CD4-positive, alpha-beta memory T cell (primary cell): ENCODE measurements around the gene KNCN. TPM values are rescaled to one million over a fixed set of nuclear protein-coding genes. Genes with fewer than 3 reads are reported as not detected.

Experiments
- CTCF ChIA-PET: fragments of 350-600 bp; sonication (Branson Sonifier 250); formaldehyde crosslinking; loops from one replicate; lab custom pipeline; 2021; ENCODE audit warnings: inconsistent platforms; ENCODE audit not compliant: partially characterized antibody; lab: Charles Lee
- POLR2A ChIA-PET: fragments of 350-600 bp; sonication (Branson Sonifier 250); formaldehyde crosslinking; loops from one replicate; lab custom pipeline; 2021; ENCODE audit not compliant: partially characterized antibody; lab: Charles Lee
- DNase-seq, 5 donors: peaks; one replicate each; pipeline versions ENCODE4 v3.0.0 to v3.0.0-alpha.2; 2020 to 2022; ENCODE audit warnings: mixed read lengths in 1 of 5
- H3K27ac ChIP-seq: one replicate; pipeline ENCODE4 v1.7.0; 2013; ENCODE audit warnings: low read depth, low read length
- H3K27me3 ChIP-seq: 2 replicates; pipeline ENCODE4 v1.7.0; 2013; ENCODE audit warnings: mild to moderate bottlenecking, low read length, moderate library complexity; ENCODE audit not compliant: insufficient read depth
- H3K36me3 ChIP-seq: 2 replicates; pipeline ENCODE4 v1.7.0; 2013; ENCODE audit warnings: mild to moderate bottlenecking, low read length, moderate library complexity; ENCODE audit not compliant: insufficient read depth
- H3K4me1 ChIP-seq: 2 replicates; pipeline ENCODE4 v1.7.0; 2013; ENCODE audit warnings: mild to moderate bottlenecking, low read length, moderate library complexity; ENCODE audit not compliant: insufficient read depth
- H3K4me3 ChIP-seq, 2 donors: one replicate each; pipeline ENCODE4 v1.7.0; 2013; ENCODE audit warnings: low read length in 2 of 2, mild to moderate bottlenecking in 1 of 2
- H3K9me3 ChIP-seq, 2 donors: one replicate each; pipeline ENCODE4 v1.7.0; 2013; ENCODE audit warnings: low read length in 2 of 2, control low read depth in 1 of 2; ENCODE audit not compliant: control insufficient read depth in 1 of 2
- H3K27ac Mint-ChIP-seq, 7 donors: one replicate each; pipeline ENCODE4 v1.8.0; 2020 to 2021; ENCODE audit warnings: mixed read lengths in 7 of 7, mild to moderate bottlenecking in 6 of 7, inconsistent platforms in 3 of 7, moderate library complexity in 3 of 7
- H3K27me3 Mint-ChIP-seq, 2 donors: one replicate each; pipeline ENCODE4 v1.8.0; 2020 to 2021; ENCODE audit warnings: mixed read lengths in 2 of 2
- H3K36me3 Mint-ChIP-seq, 2 donors: one replicate each; pipeline ENCODE4 v1.8.0; 2020 to 2021; ENCODE audit warnings: mixed read lengths in 2 of 2, inconsistent platforms in 1 of 2, mild to moderate bottlenecking in 1 of 2
- H3K4me1 Mint-ChIP-seq, 4 donors: one replicate each; pipeline ENCODE4 v1.8.0; 2020 to 2021; ENCODE audit warnings: mixed read lengths in 4 of 4, mild to moderate bottlenecking in 1 of 4
- H3K4me3 Mint-ChIP-seq, 8 donors: one replicate each; pipeline ENCODE4 v1.8.0; 2020 to 2021; ENCODE audit warnings: mixed read lengths in 8 of 8, mild to moderate bottlenecking in 7 of 8, moderate library complexity in 6 of 8, inconsistent platforms in 3 of 8
- H3K9me3 Mint-ChIP-seq, 8 donors: one replicate each; pipeline ENCODE4 v1.8.0; 2020 to 2021; ENCODE audit warnings: mixed read lengths in 8 of 8, mild to moderate bottlenecking in 5 of 8, inconsistent platforms in 3 of 8, moderate library complexity in 1 of 8
- intact Hi-C: fragments of 100-400 bp; cut with micrococcal nuclease; formaldehyde crosslinking; loops from one replicate; pipeline ENCODE4 v1.15.1; 2023
- polyA plus RNA-seq, 2 donors: library from polyadenylated mRNA; unstranded; fragments of 300-500 nt; fragmentation: Illumina TruSeq; gene quantifications; one replicate each; pipeline ENCODE4 v1.2.3, GENCODE V29; 2021
- total RNA-seq, 2 experiments: library from RNA; stranded (reverse); gene quantifications; one replicate each; pipeline ENCODE4 v1.2.3, GENCODE V29; 2021

Gene KNCN
- total and polyA plus RNA-seq, 4 experiments from 2014 or later, result not detected

DNA sequence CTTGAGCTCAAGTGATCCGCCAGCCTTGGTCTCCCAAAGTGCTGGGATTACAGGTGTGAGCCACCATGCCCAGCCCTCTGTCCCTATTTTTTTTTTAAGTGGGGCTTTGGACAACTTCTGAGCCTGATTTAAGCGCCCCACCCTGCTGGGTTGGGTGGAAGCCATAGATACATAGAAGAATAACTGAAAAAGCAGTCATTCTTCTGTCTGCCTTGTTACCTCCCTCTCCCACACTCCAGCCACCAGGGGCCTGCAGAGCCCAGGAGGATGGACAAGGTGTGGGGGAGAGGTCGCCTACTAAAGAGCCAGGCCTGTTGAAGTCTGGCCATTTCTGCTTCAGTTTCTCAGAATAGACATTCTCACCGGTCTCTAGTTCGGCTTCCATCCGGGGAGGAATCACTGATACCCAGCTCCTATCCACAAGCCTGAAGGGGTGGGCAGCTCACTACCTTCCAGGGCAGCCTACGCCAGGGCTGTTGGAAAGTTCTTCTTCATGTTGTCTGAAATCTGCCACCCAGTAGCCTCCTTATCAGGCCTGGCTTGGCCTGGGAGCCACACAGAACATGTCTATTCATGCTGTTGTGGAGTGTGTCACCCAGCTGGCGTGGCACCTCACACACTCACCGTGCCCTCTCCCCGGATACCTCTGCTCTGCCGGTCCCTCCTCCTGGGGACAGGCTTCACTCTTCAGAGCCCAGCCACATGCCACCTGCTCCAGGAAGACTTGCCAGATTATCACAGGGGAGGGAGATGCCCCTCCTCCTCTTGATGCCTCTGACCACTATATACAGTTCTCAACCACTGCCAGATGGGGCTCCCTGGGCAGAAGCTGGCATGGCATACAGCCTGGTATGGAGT lies 27.7 kb downstream of the KNCN start:
- no peak for DNase-seq

DNA sequence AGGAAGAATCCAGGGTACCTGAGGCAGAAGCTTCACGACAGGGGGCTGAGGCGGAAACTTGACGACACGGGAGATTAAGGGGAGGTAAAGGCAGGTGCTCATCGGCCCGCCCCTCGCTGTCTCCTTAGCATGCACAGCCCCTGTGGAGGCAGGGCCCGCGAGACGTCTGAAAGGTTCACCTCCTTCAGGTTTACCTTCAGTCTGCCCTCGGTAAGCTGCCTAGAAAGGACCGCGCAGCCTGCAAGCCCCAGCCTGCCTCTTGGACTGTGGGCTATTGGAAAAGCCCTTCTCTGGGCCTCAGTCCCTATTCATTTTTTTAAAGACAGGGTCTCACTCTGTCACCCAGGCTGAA lies 28.5 kb downstream of the KNCN start:
- Histone ChIP-seq H3K9me3 (no peaks in the 10 kb centered on the region), H3K27ac (no peak overlapping the region), H3K4me1 (peaks cover 5% of the 10 kb centered on the region), H3K4me3 (no peak overlapping the region), H3K27me3 (no peaks in the 10 kb centered on the region), H3K36me3 (no peaks in the 10 kb centered on the region)
- CTCF ChIA-PET, result interaction anchor here (1.1 to 1.5 kb wide), 4 partner anchors 10 to 81 kb away, joined by 3 to 5 read pairs (median 4); no protein-coding TSS in a partner anchor
- DNase-seq, result no peak
- POLR2A ChIA-PET, result interaction anchor here (0.7 kb wide), 1 partner anchor 15 kb away, joined by 3 read pairs; no protein-coding TSS in a partner anchor
- intact Hi-C loops, result no loop called here
- Mint-ChIP-seq H3K27ac (no peak overlapping the region), H3K27me3 (peaks cover 13 to 18% of the 10 kb centered on the region in 2 donors), H3K4me3 (no peak overlapping the region), H3K36me3 (no peaks in the 10 kb centered on the region), H3K9me3 (no peaks in the 10 kb centered on the region), H3K4me1 (peaks cover 1 to 10% (median 4%) of the 10 kb centered on the region in 4 donors)

More for the DNA sequence above, 27.7 kb downstream of the KNCN start:
- intact Hi-C loops, result no loop called here
- Histone ChIP-seq H3K9me3 (no peaks in the 10 kb centered on the region), H3K27me3 (no peaks in the 10 kb centered on the region), H3K36me3 (no peaks in the 10 kb centered on the region), H3K4me3 (no peak overlapping the region), H3K27ac (no peak overlapping the region), H3K4me1 (peaks cover 5% of the 10 kb centered on the region)
- ChIA-PET CTCF (interaction anchor here (1.1 to 1.5 kb wide), 2 partner anchors 16 to 82 kb away, joined by 3 to 4 read pairs; no protein-coding TSS in a partner anchor), POLR2A (no interaction called here)
- Mint-ChIP-seq H3K27ac (no peak overlapping the region), H3K9me3 (no peaks in the 10 kb centered on the region), H3K27me3 (peaks cover 13 to 23% of the 10 kb centered on the region in 2 donors), H3K4me1 (peaks cover 6 to 10% (median 9%) of the 10 kb centered on the region in 4 donors), H3K36me3 (no peaks in the 10 kb centered on the region), H3K4me3 (no peak overlapping the region)

DNA sequence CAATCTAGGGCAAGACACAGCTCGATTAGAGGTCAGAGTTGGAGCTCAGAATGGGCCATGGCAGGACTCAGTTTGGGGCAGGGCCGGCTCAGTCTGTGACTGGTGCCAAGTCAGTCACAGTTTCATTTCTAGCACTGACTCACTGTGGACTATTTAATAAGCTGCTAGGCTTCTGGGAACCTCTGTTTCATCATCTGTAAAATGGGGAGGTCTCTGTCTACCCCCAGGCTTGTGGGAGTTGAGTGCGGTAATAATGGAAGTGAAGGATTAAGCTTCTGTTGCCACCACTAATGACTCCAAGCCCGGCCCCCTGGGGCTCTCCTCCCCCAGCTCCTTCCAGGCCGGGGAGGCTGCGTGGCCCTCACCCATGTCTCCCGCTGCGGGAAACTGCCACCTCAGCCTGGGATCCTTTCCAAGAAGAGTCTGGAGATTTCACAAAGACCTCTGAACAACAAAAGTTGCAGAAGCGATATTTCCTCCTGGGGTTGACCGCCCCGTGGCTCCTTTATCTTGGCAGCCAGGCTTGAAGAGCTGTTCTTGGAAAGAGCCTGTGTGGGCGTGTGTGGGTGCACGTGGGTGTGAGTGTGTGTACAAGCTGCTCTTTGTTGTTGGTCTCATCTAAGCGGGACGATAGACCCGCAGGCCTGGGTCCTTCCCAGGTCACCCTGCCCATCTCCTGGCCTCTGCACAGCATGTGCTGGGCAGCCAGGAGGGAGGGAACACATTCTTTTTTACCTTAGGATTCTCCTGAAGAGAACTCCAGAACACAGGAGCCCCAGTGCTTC lies 29.1 kb downstream of the KNCN start:
- Histone ChIP-seq H3K4me1 (peaks cover 5% of the 10 kb centered on the region), H3K4me3 (no peak overlapping the region), H3K27me3 (no peaks in the 10 kb centered on the region), H3K27ac (no peak overlapping the region), H3K9me3 (no peaks in the 10 kb centered on the region), H3K36me3 (no peaks in the 10 kb centered on the region)
- H3K9me3 Mint-ChIP-seq, result no peaks in the 10 kb centered on the region
- ChIA-PET CTCF (interaction anchor here (1.1 to 1.5 kb wide), 4 partner anchors 11 to 80 kb away, joined by 3 to 5 read pairs (median 4); no protein-coding TSS in a partner anchor), POLR2A (interaction anchor here (0.7 kb wide), 1 partner anchor 16 kb away, joined by 3 read pairs; no protein-coding TSS in a partner anchor)
- intact Hi-C loops, result no loop called here
- H3K4me3 Mint-ChIP-seq, result peak overlapping the region in 1 of 8 donors; percentile 66
- peak overlapping the region in 1 of 7 donors; percentile 38 for H3K27ac Mint-ChIP-seq
- peaks cover 12 to 18% of the 10 kb centered on the region in 2 donors for H3K27me3 Mint-ChIP-seq
- no peaks in the 10 kb centered on the region for H3K36me3 Mint-ChIP-seq
- peaks cover 0 to 10% (median 4%) of the 10 kb centered on the region in 4 donors for H3K4me1 Mint-ChIP-seq
- DNase-seq, result no peak

DNA sequence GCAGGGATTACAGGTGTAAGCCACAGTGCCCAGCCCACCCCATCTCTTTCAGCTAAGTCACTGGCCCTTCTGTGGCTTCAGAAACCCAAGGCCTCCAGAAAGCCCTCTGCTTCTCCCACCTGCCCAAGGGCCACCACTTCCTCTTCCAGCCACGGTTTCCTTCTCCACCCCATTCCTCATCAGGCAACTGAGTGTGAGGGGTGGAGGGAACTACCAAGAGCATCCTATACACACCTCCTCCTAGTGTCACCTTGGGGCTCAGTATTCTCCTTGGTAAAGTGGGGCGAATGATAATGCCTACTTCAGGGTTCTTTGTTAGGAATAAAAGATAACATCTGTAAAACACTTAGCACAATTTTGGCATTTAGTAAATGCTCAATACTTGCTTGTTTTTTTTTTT lies 30.0 kb downstream of the KNCN start:
- no peak for DNase-seq
- Histone ChIP-seq H3K4me3 (no peak overlapping the region), H3K27me3 (no peaks in the 10 kb centered on the region), H3K27ac (no peak overlapping the region), H3K9me3 (no peaks in the 10 kb centered on the region), H3K4me1 (peaks cover 5% of the 10 kb centered on the region), H3K36me3 (no peaks in the 10 kb centered on the region)
- Mint-ChIP-seq H3K36me3 (no peaks in the 10 kb centered on the region), H3K4me3 (no peak overlapping the region), H3K9me3 (no peaks in the 10 kb centered on the region), H3K4me1 (peaks cover 4 to 10% (median 5%) of the 10 kb centered on the region in 4 donors), H3K27me3 (peaks cover 16 to 27% of the 10 kb centered on the region in 2 donors), H3K27ac (no peak overlapping the region)
- intact Hi-C loops, result no loop called here
- CTCF ChIA-PET, result interaction anchor here (1.4 to 1.8 kb wide), 2 partner anchors 8 to 12 kb away, joined by 4 to 5 read pairs; no protein-coding TSS in a partner anchor
- POLR2A ChIA-PET, result no interaction called here

DNA sequence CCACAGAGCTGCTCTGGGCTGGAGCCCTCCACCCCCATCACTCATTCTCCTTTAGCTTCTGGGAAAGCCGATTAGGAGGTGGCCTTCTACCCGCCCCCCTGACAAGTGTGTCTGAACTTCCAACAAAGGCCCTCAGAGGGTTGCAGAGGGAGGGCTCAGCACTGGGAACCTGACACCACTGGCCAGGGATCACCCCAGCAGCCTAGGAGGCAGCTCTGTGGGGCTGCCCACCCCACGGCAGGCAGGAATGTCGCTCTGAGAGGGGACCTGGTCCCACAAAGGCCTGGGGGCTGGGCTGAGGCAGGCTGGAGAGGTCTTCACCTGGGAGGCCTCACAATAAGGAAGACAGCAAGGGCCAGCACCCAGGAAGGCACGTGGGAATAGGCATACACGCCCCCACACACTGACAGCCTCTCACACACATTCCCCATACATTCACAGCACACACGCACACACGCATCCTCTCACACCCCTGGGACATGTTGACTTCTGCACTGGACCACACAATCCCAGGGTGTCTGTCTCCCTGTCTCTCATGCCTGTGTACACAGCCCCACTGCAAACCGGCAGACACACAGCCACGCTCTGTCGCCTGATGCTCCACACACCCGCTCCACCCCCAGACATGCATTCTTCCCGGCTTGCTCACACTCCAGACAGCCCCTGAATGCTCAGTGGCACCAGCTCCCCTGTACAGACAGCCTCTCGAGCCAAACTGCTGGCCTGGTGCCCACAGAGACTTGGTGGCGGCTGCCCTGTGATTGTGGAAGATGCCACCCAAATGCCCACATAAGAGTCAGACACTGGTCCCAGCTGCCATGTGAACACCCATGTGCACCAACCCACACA lies 31.2 kb downstream of the KNCN start:
- no peaks in the 10 kb centered on the region for H3K36me3 Mint-ChIP-seq
- H3K4me1 Mint-ChIP-seq, result peaks cover 4 to 10% (median 5%) of the 10 kb centered on the region in 4 donors
- ChIA-PET POLR2A (no interaction called here), CTCF (interaction anchor here (0.6 to 1.8 kb wide), 2 partner anchors 9 to 73 kb away, joined by 3 to 5 read pairs; no protein-coding TSS in a partner anchor)
- Histone ChIP-seq H3K9me3 (no peaks in the 10 kb centered on the region), H3K27ac (no peak overlapping the region), H3K4me3 (no peak overlapping the region), H3K27me3 (no peaks in the 10 kb centered on the region), H3K36me3 (no peaks in the 10 kb centered on the region), H3K4me1 (peaks cover 5% of the 10 kb centered on the region)
- no peak overlapping the region for H3K4me3 Mint-ChIP-seq
- peaks cover 22 to 29% of the 10 kb centered on the region in 2 donors for H3K27me3 Mint-ChIP-seq
- intact Hi-C loops, result no loop called here
- H3K9me3 Mint-ChIP-seq, result no peaks in the 10 kb centered on the region
- H3K27ac Mint-ChIP-seq, result no peak overlapping the region
- DNase-seq, result no peak

DNA sequence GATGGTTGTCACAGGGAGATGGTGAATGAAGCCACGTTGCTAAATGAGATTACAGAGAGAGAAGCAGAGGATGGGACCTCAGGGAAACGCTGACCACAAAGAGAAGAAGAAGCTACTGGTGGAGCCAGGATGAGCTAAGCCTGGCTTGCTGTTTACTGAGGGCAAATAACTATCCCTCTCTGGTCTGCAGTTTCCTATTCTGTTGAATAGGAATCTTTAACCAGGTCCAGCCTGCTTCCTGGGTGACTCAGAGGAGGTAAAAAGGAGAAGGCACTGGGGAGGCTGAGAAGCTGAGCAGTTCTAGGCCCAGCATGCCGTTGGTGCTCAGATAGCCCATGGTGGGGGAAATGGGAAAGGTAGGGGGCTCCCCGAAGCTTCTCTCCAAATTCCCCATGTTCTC lies 32.2 kb downstream of the KNCN start:
- POLR2A ChIA-PET, result no interaction called here
- no peak overlapping the region for H3K27ac Mint-ChIP-seq
- Histone ChIP-seq H3K27ac (no peak overlapping the region), H3K4me1 (peaks cover 5% of the 10 kb centered on the region), H3K4me3 (no peak overlapping the region), H3K9me3 (no peaks in the 10 kb centered on the region), H3K36me3 (no peaks in the 10 kb centered on the region), H3K27me3 (no peaks in the 10 kb centered on the region)
- CTCF ChIA-PET, result no interaction called here
- H3K9me3 Mint-ChIP-seq, result no peaks in the 10 kb centered on the region
- peaks cover 18 to 27% of the 10 kb centered on the region in 2 donors for H3K27me3 Mint-ChIP-seq
- no peak overlapping the region for H3K4me3 Mint-ChIP-seq
- intact Hi-C loops, result no loop called here
- H3K36me3 Mint-ChIP-seq, result no peaks in the 10 kb centered on the region
- DNase-seq, result no peak
- peaks cover 4 to 10% (median 5%) of the 10 kb centered on the region in 4 donors for H3K4me1 Mint-ChIP-seq
